IMR-90 (cell line): Measurements from ENCODE around the gene EFCAB10.

Experiments
- CEBPB ChIP-seq: IDR thresholded peaks from 2 replicates; pipeline ENCODE4 v1.6.1; 2012; ENCODE audit warnings: low read depth, low read length, improper control_type of control experiment
- CTCF ChIP-seq: conservative IDR thresholded peaks from 2 replicates; pipeline ENCODE4 v1.5.1; 2012; ENCODE audit warnings: mild to moderate bottlenecking, low read depth, low read length, improper control_type of control experiment
- MAFK ChIP-seq: IDR thresholded peaks from 2 replicates; pipeline ENCODE4 v1.6.1; 2012; ENCODE audit warnings: low read depth, low read length, improper control_type of control experiment
- MAZ ChIP-seq: IDR thresholded peaks from 2 replicates; pipeline ENCODE4 v1.6.1; 2012; ENCODE audit warnings: low read depth, mild to moderate bottlenecking, low read length, improper control_type of control experiment, moderate library complexity, borderline replicate concordance
- MXI1 ChIP-seq: IDR thresholded peaks from 2 replicates; pipeline ENCODE4 v1.6.1; 2012; ENCODE audit warnings: low read depth, mild to moderate bottlenecking, low read length, moderate library complexity, borderline replicate concordance
- NFE2L2 ChIP-seq: fragments of 150-350 bp; IDR thresholded peaks from 2 replicates; pipeline ENCODE4 v1.6.1; 2016; ENCODE audit warnings: low read depth, mild to moderate bottlenecking, low read length
- POLR2A ChIP-seq: IDR thresholded peaks from 2 replicates; pipeline ENCODE4 v1.6.1; 2012; ENCODE audit warnings: mild to moderate bottlenecking, low read depth, low read length
- RAD21 ChIP-seq: IDR thresholded peaks from 2 replicates; pipeline ENCODE4 v1.6.1; 2012; ENCODE audit warnings: low read length, improper control_type of control experiment
- RCOR1 ChIP-seq: IDR thresholded peaks from 2 replicates; pipeline ENCODE4 v1.6.1; 2012; ENCODE audit warnings: mild to moderate bottlenecking, low read length, improper control_type of control experiment; ENCODE audit not compliant: insufficient replicate concordance
- RFX5 ChIP-seq: IDR thresholded peaks from 2 replicates; pipeline ENCODE4 v1.8.0; 2012; ENCODE audit warnings: low read depth, mild to moderate bottlenecking, low read length, moderate library complexity
- SMC3 ChIP-seq: fragments of 150-350 bp; IDR thresholded peaks from 2 replicates; pipeline ENCODE4 v1.6.1; 2016; ENCODE audit warnings: low read depth, mild to moderate bottlenecking, antibody characterized with exemption, low read length, moderate library complexity
- USF2 ChIP-seq: fragments of 150-350 bp; IDR thresholded peaks from 2 replicates; pipeline ENCODE4 v1.6.1; 2017; ENCODE audit warnings: mild to moderate bottlenecking, antibody characterized with exemption, low read length, low read depth

- no peak for TF ChIP-seq RCOR1
- no peak for TF ChIP-seq NFE2L2
- TF ChIP-seq MXI1, result no peak
- TF ChIP-seq USF2, result no peak
- TF ChIP-seq CTCF, result 0 out of 2 replicates have a peak, but pooled peaks have one; percentile 7
- no peak for TF ChIP-seq CEBPB
- no peak for TF ChIP-seq MAZ
- no peak for TF ChIP-seq POLR2A
- no peak for TF ChIP-seq RAD21
- TF ChIP-seq RFX5, result no peak
- no peak for TF ChIP-seq SMC3
- no peak for TF ChIP-seq MAFK
Observed at GRCh38 chr7:105580022-105580740, 1.1 kb downstream of the EFCAB10 start.
